ENCODE data around the gene TEKT5. TPM values are rescaled to one million over a fixed set of nuclear protein-coding genes. Genes with fewer than 3 reads are reported as not detected.
"Not testable (repeated sequence)": the region's sequence is repeated elsewhere in the genome, so short reads cannot be mapped to it uniquely, and the experiment has no call there.

The TEKT5 gene
- total RNA-seq, 1 experiment from 2014 or later: not detected

DNA sequence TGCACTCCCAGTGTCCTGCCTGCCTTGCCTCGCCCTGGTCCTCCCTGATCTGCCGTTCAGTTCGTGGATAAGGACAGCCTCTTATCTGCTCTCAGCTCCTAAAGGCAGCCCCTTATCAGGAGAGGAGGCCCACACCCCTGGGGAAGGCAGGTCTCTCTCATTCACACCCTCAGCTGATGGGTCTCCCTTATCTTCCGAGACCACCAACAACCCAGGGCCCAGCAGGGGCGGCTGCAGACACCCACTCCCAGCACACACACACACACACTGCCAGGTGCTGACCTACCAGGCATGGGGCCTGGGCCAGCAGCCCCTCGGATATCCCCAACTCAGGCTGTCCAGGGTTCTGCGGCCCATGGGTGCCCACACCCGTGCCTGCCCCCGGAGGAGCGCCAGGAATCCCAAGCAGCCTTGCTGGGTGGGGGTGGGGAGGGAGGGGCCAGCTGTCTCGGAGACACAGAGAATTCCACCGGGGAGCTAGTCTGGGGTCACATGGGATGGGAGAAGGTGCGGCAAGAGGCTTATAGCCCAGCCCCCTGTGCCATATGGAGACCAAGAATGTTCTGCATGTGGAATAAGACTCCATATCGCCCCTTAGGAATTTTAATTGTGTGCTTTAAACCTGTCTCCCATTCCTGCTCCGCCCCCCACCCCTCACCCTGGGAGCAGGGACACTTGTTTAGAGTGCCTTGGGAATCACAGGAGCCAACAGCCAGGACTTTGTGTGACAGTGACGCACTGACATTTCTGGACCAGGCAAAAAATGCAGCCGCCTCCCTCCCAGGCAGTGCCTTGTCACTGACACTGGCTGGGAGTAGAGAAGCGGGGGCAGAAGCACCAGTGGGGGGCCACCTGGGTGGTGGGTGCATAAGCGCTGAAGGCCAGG, 72.5 kb downstream of the TEKT5 start:
- H3K9me3 Mint-ChIP-seq (ENCODE audit: unreplicated experiment): no peaks in the 10 kb centered on the region
- ChIA-PET POLR2A (no interaction called here), CTCF (interaction anchor here (1.2 kb wide), 1 partner anchor 52 kb away, joined by 3 read pairs; no protein-coding TSS in a partner anchor)
- TF ChIP-seq CTCF (IDR thresholded peaks at IDR 0.05; ENCODE audit: unreplicated experiment): no peak
- no peak for DNase-seq (ENCODE audit: unreplicated experiment)
- intact Hi-C loops (cut with micrococcal nuclease): no loop called here
- H3K4me1 Mint-ChIP-seq (ENCODE audit: insufficient read depth, unreplicated experiment): peaks cover 14% of the 10 kb centered on the region
- H3K4me3 Mint-ChIP-seq (ENCODE audit: unreplicated experiment): no peak overlapping the region
- no peaks in the 10 kb centered on the region for H3K36me3 Mint-ChIP-seq (ENCODE audit: insufficient read depth, unreplicated experiment)
- no peak overlapping the region for H3K27ac Mint-ChIP-seq (ENCODE audit: low read depth, unreplicated experiment)
- no TSS peak for BruUV-seq (replicated peaks)
- no peaks in the 10 kb centered on the region for H3K27me3 Mint-ChIP-seq (ENCODE audit: insufficient read depth, unreplicated experiment)

DNA sequence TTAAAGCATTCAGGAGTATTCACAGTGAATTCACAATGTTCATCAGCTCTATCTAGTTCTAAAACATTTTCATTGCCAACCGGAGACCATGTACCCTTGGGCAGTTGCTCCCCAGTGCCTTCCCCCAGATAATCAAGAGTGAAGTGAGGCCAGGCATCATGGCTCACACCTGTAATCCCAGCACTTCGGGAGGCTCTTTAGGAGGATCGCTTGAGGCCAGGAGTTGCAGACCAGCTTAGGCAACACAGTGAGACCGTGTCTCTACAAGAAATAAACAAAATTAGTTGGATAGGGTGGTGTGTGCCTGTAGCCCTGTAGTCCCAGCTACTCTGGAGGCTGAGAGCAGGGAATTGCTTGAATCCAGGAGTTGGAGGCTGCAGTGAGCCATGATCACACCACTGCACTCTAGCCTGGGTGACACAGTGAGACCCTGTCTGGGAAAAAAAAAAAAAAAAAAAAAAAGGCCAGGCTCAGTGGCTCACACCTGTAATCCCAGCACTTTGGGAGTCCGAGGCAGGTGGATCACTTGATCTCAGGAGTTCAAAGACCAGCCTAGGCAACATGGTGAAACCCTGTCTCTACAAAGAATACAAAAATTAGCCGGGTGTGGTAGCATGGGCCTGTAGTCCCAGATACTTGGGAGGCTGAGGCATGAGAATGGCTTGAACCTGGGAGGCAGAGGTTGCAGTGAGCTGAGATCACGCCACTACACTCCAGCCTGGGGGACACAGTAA, 73.3 kb downstream of the TEKT5 start:
- intact Hi-C loops (cut with micrococcal nuclease); H3K36me3 Mint-ChIP-seq (ENCODE audit: insufficient read depth, unreplicated experiment); POLR2A ChIA-PET; H3K4me3 Mint-ChIP-seq (ENCODE audit: unreplicated experiment); H3K9me3 Mint-ChIP-seq (ENCODE audit: unreplicated experiment); CTCF ChIA-PET; H3K27ac Mint-ChIP-seq (ENCODE audit: low read depth, unreplicated experiment); H3K27me3 Mint-ChIP-seq (ENCODE audit: insufficient read depth, unreplicated experiment); DNase-seq (ENCODE audit: unreplicated experiment); BruUV-seq (replicated peaks): not testable (repeated sequence)
- H3K4me1 Mint-ChIP-seq (ENCODE audit: insufficient read depth, unreplicated experiment): peaks cover 17% of the 10 kb centered on the region

DNA sequence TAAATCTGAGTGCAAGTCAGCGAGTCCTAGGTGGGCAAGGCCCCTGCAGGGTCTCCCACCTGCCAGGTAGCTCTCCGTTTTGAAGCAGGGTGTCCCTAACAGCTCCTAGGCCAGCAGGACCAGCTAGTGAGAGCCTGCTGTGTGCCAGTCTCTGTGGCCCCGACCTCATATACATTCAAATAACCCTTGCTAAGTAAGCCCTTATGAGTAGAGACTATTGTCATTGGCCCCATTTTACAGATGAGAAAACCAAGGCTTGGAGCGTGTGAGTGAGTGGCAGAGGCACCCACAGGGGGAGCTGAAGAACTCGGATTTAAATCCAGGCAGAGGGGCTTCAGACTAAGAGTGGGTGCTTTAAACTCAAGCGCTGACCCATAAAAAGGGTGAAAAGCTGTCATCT, 74.6 kb downstream of the TEKT5 start:
- POLR2A ChIA-PET: no interaction called here
- TF ChIP-seq CTCF (IDR thresholded peaks at IDR 0.05; ENCODE audit: unreplicated experiment): no peak
- intact Hi-C loops (cut with micrococcal nuclease): no loop called here
- no peak overlapping the region for H3K27ac Mint-ChIP-seq (ENCODE audit: low read depth, unreplicated experiment)
- CTCF ChIA-PET: no interaction called here
- no peaks in the 10 kb centered on the region for H3K9me3 Mint-ChIP-seq (ENCODE audit: unreplicated experiment)
- H3K4me1 Mint-ChIP-seq (ENCODE audit: insufficient read depth, unreplicated experiment): peaks cover 17% of the 10 kb centered on the region
- H3K27me3 Mint-ChIP-seq (ENCODE audit: insufficient read depth, unreplicated experiment): no peaks in the 10 kb centered on the region
- no peak for DNase-seq (ENCODE audit: unreplicated experiment)
- BruUV-seq (replicated peaks): no TSS peak
- no peaks in the 10 kb centered on the region for H3K36me3 Mint-ChIP-seq (ENCODE audit: insufficient read depth, unreplicated experiment)
- no peak overlapping the region for H3K4me3 Mint-ChIP-seq (ENCODE audit: unreplicated experiment)

DNA sequence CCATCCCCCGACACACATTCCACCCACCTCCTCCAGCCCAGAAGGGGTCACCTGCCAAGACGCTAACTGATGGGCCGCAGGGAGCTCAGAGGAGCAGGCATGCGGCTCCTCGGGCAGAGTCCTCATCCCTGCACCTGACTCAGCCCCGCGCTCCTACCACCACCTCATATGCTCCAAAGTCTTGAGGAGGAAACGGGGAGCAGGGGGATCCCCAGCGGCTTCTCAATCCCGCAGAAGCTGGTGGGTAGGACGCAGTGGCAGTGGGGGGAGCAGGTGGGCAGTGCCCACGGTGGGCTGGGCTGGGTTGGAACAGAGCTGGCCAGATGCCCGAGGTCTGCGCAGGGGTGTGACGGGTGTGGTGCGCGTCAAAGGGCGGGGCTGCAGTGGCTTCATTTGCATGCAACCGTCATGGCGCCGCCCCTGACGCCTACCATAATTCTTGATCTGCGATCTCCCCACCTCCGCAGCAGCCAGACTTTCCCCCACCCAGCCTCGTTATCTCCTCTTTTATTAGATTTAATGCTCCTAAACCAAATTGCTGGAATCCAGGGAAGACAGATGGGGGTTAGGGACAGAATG, 75.4 kb downstream of the TEKT5 start:
- H3K27ac Mint-ChIP-seq (ENCODE audit: low read depth, unreplicated experiment): no peak overlapping the region
- ChIA-PET POLR2A (no interaction called here), CTCF (interaction anchor here (0.6 to 0.7 kb wide), 3 partner anchors 22 to 778 kb away, joined by 3 to 4 read pairs (median 3); no protein-coding TSS in a partner anchor)
- intact Hi-C loops (cut with micrococcal nuclease): no loop called here
- H3K9me3 Mint-ChIP-seq (ENCODE audit: unreplicated experiment): no peaks in the 10 kb centered on the region
- H3K4me1 Mint-ChIP-seq (ENCODE audit: insufficient read depth, unreplicated experiment): peaks cover 17% of the 10 kb centered on the region
- no TSS peak for BruUV-seq (replicated peaks)
- H3K4me3 Mint-ChIP-seq (ENCODE audit: unreplicated experiment): no peak overlapping the region
- no peak for TF ChIP-seq CTCF (IDR thresholded peaks at IDR 0.05; ENCODE audit: unreplicated experiment)
- no peak for DNase-seq (ENCODE audit: unreplicated experiment)
- H3K36me3 Mint-ChIP-seq (ENCODE audit: insufficient read depth, unreplicated experiment): no peaks in the 10 kb centered on the region
- no peaks in the 10 kb centered on the region for H3K27me3 Mint-ChIP-seq (ENCODE audit: insufficient read depth, unreplicated experiment)
